GM18909 (cell line): ENCODE measurements around the gene CCNB3.

Source experiments
- ATAC-seq: cut with Tn5 transposase; IDR thresholded peaks from one replicate; pipeline ENCODE4 v1.9.1; 2021; ENCODE audit warnings: mild to moderate bottlenecking; ENCODE audit not compliant: unreplicated experiment, poor library complexity

The CCNB3 gene, protein sequence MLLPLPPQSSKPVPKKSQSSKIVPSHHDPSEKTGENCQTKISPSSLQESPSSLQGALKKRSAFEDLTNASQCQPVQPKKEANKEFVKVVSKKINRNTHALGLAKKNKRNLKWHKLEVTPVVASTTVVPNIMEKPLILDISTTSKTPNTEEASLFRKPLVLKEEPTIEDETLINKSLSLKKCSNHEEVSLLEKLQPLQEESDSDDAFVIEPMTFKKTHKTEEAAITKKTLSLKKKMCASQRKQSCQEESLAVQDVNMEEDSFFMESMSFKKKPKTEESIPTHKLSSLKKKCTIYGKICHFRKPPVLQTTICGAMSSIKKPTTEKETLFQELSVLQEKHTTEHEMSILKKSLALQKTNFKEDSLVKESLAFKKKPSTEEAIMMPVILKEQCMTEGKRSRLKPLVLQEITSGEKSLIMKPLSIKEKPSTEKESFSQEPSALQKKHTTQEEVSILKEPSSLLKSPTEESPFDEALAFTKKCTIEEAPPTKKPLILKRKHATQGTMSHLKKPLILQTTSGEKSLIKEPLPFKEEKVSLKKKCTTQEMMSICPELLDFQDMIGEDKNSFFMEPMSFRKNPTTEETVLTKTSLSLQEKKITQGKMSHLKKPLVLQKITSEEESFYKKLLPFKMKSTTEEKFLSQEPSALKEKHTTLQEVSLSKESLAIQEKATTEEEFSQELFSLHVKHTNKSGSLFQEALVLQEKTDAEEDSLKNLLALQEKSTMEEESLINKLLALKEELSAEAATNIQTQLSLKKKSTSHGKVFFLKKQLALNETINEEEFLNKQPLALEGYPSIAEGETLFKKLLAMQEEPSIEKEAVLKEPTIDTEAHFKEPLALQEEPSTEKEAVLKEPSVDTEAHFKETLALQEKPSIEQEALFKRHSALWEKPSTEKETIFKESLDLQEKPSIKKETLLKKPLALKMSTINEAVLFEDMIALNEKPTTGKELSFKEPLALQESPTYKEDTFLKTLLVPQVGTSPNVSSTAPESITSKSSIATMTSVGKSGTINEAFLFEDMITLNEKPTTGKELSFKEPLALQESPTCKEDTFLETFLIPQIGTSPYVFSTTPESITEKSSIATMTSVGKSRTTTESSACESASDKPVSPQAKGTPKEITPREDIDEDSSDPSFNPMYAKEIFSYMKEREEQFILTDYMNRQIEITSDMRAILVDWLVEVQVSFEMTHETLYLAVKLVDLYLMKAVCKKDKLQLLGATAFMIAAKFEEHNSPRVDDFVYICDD (N-terminal part only)

DNA sequence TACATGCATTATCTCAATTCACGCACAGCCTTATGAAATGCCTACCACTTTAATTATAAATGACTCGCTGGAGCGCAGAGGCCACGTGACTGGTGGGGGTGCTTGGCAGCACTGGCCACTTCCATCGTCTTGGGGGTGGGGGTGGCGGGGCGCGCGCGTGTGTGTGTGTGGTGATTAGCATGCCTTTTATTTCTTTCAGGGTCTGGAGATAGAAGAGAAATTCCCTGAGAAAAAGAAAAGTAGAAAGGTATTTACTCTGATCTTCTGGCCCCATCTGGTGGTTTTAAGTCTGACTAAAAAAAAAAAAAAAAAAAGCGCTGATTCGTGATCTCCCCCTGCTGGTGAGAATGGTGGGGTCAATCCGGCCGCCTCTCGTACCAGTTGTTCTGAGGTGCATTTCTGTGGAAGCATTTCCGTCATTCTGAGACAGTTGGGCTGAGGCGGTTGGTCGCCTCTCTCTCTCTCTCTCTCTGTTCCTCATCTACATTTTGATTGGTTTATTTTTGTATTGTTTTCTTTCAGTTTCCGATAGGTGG is at the start of gene CCNB3:
CCNB3 (plus strand) TSS at position 402 of the 536 bp plus-strand sequence. CDS start 80,399 bp downstream, outside the sequence.
- peak; percentile 98 for ATAC-seq

DNA sequence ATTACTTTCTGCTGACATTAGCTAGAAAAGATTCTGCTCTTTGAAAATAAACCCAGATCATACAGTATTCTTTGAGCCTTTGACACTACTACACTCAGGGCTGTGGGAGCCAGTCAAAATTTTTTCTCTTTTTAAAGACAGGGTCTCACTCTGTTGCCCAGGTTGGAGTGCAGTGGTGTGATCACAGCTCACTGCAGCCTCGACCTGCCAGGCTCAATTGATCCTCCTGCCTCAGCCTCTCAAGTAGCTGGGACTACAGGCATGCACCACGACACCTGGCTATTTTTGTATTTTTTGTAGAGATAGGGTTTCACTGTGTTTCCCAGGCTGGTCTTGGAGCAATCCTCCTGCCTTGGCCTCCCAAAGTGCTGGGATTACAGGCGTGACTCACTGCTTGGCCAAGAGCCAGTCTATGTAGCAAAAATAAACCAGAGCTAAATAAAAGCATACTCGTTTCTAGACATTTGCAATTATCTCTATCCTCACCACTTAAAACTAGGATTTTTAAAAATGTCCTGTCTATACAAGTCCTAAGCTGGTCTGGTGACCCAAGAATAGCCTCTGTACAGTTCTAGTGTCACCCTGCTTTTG is 46.9 kb upstream of the CCNB3 start:
- no peak for ATAC-seq

DNA sequence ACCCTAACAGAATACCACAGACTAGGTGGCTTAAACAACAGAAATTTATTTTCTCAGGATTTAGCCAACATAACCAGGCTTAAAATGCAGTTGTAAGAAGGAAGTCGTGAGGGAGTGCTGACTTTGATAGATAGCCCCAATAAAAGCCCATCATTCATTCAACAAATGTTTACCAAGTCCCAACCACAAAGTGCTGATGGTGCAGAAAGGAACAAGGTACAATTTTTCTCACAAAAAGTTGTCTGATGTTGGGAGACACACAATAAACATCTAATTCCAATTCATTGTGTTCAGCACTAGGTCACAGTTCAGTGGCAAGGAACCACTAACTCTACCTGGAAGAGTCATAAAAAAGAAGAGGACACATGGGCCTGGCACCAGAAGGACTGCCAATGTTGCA is 46.0 kb upstream of the CCNB3 start:
- no peak for ATAC-seq

DNA sequence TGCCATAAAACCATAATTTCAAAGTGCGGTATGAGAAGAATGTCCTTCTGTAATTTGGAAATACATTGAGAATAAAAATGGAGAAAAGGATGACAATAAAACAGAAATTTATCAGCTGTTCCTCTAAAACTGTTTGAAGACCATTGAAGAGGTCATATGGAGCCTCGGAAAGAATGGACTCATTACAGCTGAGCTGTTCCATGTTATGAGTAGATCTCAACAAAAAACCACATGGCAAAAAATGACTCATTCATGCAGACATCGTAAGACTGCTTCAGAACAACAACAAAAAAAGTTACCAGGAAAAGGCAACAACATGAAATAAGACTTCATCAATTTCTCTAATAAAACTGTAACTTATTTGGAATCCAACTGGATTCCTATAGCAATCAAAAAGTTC is 43.4 kb upstream of the CCNB3 start:
- ATAC-seq = no peak

DNA sequence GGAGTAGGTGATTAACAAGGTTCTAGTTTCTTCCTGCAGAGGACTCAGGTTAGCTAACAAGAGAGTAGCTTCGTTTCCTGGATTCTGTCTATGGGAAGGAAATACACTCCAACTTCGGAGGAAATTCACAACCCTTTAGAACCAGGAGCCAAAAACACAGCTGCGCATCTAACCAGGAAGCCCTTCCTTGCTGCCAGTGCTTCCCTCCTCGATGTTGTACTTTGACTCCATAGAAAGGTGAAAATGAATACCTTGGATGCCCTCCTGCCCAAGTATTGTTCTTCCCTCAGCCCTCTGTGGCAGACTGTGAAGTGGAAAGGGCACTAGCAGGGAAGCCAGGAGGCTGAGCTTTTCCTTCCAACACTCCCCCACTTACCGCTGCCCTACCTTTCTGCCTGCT is 38.8 kb upstream of the CCNB3 start:
- ATAC-seq = no peak

DNA sequence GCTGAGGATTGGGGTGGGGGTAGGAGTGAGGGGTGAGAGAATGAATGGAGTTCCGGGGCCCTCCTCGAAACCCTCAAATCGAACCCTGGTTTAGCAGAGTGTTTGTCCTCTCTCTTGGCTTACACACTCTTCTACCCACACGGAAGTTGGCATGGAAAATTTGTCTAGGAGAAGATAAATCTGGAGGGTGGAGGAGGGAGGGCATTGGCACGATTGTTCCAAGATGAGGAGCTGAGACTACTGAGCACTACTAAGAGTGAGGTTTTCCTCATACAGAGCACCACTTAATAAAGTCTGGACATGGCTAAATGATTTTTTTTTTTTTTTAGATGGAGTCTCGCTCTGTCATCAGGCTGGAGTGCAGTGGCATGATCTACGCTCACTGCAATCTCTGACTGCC is 37.2 kb upstream of the CCNB3 start:
- no peak for ATAC-seq

DNA sequence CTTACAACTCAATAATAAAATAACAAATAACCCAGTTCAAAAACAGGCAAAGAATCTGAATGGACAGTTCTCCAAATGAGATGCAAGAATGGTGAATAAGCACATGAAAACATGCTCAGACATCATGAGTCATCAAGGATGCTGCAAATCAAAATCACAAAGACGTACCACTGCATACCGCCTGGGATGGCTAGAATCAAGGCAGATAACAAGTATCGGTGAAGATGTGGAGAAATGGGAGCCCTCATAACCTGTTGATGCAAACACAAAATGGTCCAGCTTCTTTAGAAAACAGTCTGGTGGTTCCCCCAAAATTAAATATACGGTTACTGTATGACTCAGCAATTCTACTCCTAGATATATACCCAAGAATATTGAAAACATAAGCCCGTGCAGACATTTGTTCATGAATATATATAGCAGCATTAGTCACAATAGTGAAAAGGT is 36.3 kb upstream of the CCNB3 start:
- peak; percentile 58 for ATAC-seq

DNA sequence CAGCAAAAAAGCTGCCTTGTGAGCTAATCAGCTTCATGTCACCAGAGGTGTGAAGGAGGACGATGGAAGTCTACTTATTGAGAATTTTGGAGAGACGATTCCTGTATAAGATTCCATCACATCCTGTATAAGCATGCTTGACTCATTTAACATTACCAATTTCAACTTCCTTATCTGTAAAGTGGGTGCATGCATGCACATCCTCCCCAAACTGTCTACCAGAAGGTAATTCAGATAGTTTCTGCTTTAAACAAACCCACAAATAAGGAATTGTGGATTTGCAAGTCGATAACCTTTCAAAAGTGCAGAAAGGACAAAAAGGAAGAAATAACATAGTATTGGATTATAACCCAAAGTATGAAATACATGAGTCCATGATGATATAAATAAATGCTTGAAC is 34.8 kb upstream of the CCNB3 start:
- ATAC-seq = no peak

DNA sequence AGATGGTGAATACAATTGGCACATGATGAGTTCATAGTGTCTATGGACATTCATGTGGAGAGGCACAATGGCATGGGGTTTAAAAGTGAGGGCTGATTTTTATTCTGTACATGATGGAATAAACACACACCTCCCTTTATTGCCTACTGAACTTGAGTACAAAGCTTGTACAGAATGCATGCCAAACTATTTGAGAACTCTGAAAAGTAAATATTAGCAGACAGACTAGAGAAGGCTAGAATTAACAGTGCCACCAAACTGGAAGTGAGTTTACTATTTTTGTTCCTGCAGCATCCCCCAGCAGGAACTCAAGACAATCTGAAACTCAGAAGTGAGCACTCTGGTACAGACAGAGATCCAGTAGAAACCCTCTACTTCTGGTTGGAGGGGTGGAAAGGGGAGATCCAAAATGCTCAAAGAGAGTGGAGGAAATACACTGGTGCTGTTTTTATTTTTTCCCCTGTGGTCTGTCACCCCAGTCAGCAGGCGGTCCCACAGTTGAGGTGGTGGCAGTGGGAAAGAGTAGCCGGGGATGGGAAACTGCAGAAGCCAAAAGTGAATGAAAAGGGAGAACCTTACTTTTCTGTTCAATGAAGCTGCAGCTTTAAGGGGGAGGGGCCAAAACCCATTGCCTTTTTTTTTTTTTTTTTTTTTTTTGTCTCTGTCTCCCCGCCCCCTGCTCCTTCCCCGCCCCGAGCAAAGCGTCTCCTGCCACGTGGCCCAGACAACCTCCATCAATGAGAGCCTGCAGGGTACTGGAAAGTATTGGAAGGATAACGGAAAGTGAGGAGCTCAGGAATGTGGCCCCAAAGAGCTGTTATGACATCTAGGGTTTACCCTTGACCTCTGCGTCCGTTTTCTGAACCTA is 24.3 kb upstream of the CCNB3 start:
- no peak for ATAC-seq

DNA sequence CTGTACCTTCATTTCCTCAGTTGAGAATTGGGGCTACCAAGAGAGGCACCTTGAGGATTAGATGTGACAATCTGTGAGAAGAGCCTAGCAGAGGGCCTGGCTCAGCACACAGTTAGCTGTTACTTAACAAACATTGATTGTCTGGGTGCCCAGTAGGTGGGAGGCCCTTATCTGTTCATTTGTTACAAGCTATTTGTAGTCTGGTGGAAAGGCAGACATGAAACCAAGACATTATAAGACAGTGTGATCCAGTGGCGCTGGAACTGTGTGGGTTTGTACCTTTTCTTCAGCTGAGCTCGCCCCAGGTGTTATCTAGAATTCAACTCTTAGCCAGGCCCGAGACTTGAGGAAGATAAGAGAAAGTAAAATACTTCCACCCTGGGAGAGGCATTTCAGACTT is 20.7 kb upstream of the CCNB3 start:
- no peak for ATAC-seq

DNA sequence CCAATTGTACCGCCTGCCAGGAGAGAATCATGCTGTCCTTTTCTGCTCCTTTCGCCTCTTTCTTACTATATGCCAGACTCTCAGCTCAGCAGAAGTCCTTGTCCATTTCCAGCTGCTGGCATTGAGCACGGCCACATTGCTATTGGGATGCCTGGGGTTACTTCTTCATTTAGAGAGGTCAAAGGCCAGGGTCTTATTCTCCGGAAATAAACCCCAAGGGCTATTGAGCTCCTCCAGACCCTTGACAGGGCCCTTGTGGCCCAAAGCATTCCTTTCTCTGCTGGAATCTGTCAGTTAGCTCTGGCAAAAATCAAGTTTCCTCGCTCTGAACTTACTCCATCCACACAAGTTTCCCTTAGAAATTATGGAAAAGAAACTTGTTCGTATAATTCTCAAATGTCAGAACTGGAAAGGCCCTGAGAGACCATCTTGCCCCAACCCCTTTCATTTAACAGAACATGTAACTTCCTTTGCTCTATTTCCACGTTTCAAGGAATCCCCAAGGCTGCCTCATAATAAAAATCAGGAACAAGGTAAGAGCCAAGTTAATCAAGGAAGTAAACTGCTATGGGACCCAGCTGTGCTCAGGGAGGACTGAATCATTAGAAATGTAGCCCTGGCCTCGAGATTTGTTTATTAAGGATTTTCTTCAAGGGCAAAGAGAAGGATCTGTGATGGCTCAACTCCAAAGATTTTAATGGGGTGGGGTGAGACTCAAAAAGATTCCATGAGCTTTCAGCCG is 15.5 kb upstream of the CCNB3 start:
- no peak for ATAC-seq

DNA sequence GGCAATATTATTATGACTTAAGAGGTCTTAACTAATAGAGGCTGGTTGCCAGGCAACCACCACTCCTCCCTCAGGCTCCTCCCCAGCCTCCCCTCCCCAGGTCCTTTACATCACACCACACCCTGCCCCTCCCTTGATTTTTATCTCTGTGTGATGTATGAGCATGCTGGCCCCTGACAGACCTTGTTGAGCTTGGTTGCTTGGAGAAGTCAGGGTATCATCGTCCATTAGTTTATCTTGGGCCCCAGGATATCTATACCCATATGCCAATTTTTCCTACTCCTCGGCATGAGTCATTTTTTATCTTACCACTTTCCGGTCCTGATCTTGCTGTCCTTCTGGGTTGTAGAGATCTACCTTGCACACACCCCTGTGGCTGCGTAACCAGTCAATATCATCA is 6.2 kb upstream of the CCNB3 start:
- ATAC-seq = no peak

DNA sequence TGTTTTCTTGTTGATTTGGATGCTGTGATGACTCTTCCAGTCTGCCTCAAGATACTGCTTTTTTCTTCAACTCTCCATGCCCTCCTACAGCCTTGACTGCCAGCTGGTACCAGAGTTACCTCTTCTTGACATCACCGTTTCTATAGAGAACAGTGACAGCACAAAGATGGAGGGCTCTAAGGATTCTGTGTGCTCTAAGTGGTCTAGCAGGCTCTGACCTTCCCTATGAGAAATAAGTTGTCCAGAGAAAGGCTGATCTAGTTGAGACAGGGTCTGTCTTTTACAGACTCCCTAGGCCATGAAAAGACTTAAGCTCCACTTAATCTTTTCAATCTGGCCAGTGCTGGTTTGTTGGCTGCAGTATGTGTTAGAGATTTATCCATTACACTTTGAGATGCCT is 3.7 kb upstream of the CCNB3 start, which contains the start of gene AKAP4:
AKAP4 (minus strand) TSS at position 101 of the 400 bp plus-strand sequence. CDS start 118 bp downstream, outside the sequence.
- no peak for ATAC-seq

DNA sequence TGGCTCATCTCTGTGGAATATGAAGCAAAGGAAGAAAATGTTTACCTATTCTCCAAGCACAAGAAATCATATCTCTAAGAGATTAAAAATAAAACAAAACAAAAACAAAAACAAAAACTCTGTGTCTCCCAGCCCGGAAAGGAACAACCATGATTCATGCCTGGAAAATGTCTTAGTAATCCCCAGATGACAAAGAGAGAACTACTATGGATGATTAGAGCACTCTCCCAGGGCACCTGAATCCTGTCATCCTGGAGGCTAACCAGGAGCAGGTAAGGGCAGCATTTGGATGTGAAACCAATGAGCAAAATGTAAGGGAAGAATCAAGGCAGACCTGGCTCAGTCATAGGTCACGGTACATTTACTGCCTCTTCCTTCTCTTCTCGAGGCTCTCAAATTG is 2.0 kb upstream of the CCNB3 start:
- no peak for ATAC-seq

DNA sequence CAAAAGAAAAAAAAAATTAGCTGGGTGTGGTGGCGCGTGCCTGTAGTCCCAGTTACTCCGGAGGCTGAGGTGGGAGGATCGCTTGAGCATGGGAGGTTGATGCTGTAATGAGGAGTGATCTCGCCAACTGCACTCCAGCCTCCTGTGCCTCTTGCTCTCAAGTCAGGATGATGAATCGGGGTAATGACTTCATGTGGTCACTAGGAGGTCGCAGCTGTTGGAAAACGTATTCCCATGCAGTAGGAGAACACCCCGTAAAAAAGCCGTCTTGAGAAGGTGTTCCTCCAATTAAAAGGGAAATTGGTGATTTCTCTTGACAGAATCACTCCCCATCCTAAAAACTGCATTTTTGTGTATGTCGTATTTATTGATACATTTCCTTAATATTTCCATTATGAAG is 2.2 kb downstream of the CCNB3 start:
- ATAC-seq = no peak

DNA sequence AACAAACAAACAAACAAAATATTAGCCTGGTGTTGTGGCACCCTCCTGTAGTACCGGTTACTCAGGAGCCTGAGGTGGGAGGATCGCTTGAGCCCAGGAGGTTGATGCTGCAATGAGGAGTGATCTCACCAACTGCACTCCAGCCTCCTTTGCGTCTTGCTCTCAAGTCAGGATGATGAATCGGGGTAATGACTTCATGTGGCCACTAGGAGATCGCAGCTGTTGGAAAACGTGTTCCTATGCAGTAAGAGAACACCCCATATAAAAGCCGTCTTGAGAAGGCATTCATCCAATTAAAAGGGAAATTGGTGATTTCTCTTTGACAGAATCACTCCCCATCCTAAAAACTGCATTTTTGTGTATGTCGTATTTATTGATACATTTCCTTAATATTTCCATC is 6.9 kb downstream of the CCNB3 start:
- ATAC-seq = no peak

DNA sequence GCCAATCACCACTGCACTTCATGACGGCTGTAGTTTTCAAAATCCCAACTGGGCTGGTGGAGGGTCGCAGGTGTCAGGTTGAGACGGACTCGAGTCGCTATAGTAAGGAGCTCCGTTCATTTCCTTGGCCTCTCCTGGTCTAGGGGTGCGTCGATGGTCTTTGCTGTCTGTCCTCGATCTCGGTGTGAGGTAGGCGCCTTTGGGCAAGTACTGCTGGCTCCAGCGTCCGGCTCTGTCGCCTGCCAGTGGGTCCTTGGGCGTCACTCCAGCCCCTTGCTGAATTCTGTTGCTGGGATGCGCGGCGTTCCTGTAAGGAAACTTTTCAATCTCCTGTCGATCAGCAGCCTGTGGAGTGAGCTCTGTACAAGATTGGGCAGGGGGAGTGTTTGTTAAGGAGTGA is 76.7 kb downstream of the CCNB3 start:
- ATAC-seq = no peak

DNA sequence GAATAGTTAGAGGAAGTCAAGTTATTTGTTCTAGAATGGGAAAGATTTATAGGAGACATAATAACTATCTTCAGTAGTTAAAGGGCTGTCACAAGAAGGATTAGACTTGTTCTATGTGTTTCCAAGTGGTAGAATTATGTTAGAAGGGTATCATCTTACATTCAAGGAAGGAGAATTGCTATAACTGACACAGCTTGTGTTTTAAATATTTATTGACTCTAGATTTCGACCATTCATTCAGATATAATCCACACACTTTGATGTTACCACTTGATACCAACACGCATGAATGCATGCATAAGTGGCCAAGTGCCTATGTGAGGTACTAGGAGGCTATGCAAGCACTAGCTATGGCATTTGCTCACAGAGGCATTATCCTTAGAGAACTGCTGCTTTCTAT is 122.7 kb downstream of the CCNB3 start:
- ATAC-seq = no peak
